GM12872 (cell line): Measurements from ENCODE around the gene ARHGDIG.

Experiments
- TF ChIP-seq, protein P1 (sequence below): IDR thresholded peaks from 3 replicates; pipeline ENCODE4 v1.5.1; 2011; ENCODE audit warnings: low read depth, mild to moderate bottlenecking, low read length, moderate library complexity; ENCODE audit not compliant: insufficient read depth

ARHGDIG gene

DNA sequence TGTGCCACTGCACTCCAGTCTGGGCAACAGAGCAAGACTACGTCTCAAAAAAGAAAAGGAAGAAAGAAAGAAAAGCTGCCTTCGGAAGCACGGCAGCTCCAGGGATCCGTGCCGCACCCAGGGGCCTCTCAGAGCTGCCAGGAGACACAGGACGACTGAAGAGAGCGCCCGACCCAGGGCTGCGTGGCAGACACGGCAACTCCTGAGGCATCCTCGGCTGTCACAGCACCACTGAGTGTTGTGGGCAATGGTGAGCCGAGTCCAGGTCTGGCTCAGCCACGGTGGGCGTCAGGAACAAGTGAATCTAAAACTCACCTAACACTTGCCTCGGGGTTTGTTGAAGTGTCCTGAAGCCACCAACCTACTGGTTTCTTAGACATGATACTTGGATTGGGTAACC, 31.3 kb downstream of the ARHGDIG start:
- TF ChIP-seq, protein P1, sequence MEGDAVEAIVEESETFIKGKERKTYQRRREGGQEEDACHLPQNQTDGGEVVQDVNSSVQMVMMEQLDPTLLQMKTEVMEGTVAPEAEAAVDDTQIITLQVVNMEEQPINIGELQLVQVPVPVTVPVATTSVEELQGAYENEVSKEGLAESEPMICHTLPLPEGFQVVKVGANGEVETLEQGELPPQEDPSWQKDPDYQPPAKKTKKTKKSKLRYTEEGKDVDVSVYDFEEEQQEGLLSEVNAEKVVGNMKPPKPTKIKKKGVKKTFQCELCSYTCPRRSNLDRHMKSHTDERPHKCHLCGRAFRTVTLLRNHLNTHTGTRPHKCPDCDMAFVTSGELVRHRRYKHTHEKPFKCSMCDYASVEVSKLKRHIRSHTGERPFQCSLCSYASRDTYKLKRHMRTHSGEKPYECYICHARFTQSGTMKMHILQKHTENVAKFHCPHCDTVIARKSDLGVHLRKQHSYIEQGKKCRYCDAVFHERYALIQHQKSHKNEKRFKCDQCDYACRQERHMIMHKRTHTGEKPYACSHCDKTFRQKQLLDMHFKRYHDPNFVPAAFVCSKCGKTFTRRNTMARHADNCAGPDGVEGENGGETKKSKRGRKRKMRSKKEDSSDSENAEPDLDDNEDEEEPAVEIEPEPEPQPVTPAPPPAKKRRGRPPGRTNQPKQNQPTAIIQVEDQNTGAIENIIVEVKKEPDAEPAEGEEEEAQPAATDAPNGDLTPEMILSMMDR = no peak

DNA sequence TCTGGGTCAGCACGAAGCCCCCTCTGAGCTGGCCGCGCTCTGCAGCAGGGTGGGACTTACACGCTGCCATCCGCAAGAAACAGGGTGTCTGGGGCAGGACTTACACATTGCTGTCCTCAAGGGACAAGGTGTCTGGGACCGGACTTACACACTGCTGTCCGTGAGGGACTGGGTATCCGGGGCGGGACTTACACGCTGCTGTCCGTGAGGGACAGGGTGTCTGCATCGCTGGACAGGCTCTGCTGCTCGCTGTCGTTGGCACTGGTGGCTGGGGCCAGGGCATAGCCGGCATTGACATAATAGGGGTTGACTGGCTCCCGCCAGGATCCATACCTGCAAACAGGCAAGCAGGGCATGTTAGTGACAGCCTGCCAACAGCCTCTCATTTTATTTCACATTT, 34.0 kb downstream of the ARHGDIG start:
- TF ChIP-seq, protein P1 = no peak

DNA sequence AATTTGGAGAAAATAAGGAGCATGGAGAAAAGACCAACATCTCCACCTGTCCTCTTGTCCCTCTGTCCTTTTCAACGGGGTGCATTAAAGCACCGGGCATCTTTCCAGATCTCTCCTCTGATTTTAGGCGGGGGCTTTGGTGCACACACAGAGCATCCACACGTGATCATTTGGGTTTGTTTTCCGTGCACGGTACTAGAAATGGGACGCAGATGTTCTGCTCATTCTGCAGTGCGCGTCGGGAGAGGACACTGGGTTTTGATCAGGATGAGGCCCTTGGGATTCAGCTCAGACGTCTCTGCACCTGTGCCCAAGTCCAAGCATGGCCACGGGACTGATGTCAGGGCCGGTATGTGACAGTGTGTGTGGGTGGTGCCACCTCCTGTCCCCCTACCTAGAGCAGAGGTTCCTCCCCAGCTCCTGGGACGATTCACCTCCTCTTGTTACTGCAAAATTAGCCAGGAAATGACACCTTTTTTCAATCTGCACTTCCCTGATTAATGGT, 34.5 kb downstream of the ARHGDIG start:
- TF ChIP-seq, protein P1 = no peak

DNA sequence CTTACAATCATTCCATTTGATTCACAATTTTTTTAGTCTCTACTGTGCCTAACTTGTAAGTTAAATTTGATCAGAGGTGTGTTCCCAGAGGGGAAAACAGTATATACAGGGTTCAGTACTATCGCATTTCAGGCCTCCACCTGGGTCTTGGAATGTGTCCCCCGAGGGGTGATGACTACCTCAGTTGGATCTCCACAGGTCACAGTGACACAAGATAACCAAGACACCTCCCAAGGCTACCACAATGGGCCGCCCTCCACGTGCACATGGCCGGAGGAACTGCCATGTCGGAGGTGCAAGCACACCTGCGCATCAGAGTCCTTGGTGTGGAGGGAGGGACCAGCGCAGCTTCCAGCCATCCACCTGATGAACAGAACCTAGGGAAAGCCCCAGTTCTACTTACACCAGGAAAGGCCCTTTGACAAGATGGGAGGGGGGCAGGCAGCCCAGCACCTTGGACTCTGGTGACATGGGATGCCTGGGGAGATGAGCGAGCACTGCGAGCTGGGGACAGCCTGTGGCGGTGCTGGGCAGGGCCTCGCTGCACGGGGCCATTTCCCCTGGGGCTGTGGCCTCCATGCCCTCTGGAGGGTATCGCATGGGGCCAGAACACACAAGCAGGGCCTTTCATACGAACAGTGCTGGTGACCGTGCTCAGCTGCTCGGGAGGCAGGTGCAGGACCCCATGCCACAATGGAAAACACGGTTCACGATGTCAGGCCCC, 36.5 kb downstream of the ARHGDIG start:
- TF ChIP-seq, protein P1 = no peak

DNA sequence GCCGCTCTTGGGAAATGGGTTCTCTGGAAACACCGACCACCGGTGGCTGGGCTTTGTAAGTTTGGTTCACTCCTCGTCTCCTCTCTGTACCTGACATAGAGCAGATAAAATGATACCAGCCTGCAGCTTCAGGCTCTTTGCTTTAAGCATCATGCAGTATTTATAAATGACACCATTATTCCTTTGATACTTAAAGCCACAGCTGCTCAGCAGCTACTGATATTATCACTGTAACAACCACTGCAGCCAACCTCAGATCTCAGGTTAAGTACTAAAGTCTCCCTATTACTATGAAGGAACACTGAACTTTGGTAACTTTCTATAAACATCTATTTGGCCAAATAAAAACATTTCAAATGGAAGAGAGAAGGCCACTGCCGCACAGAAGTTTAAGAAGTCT, 37.2 kb downstream of the ARHGDIG start:
- TF ChIP-seq, protein P1 = no peak

DNA sequence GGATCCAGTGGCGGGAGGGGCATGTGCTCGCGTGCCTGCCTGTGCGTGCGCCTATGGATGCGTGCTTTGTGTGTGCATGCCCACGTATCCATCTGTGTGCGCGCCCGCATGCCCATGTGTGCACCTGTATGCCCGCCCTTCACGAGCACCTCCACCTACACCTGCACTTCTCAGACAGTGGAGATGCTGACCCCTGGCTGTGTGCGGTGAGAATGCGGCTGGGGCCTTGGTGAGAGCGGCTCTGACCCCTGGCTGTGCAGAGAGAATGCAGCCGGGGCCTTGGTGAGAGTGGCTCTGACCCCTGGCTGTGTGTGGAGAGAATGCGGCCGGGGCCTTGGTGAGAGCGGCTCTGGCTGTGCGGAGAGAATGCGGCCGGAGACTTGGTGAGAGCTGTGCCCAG, 38.2 kb downstream of the ARHGDIG start:
- TF ChIP-seq, protein P1 = peak; percentile 26; the same call in 2 of the 3 replicates

DNA sequence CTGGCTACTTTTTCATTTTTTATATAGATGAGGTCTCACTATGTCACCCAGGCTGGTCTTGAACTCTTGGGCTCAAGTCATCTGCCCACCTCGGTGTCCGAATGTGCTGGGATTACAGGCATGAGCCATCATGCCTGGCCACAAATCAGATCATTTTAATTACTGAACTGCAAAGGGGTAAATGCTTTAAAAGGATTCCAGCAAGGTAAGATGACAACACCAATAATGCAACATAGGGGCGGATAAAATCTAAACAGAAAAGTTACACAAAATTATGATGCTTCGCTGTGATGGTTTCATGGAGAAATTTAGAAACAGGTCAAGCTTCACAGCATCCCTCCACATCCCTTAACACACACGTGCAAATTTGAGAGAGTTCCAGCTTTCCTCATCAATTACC, 39.8 kb downstream of the ARHGDIG start:
- TF ChIP-seq, protein P1 = no peak
